ENCODE data around the gene SYT12. TPM values are rescaled to one million over a fixed set of nuclear protein-coding genes. Genes with fewer than 3 reads are reported as not detected.

The SYT12 gene
- polyA plus RNA-seq, 3 donors = 0.16 to 0.23 (median 0.20) TPM

DNA sequence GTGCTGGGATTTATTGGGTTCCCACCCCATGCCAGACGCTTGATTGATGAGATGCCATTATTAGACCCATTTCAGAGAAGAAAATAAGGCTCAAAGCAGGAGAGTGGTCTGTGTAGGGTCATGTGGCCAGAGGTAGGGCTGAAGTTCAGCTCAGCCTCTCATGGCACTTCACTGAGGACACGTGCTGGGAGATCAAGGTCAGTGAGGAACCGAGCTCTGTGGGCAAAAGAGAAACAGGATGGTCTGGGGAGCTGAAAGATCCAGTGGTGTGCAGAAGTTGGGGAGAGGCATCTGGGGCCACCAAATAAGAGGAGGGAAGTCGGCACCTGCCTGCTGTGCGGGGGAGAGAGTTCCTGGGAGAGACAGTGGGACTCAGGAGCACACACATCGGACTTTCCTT lies 53.3 kb downstream of the SYT12 start:
- DNase-seq (ENCODE audit: extremely low read depth in 1 of 11, low read depth in 9 of 11, low spot score in 4 of 11) = no peak

DNA sequence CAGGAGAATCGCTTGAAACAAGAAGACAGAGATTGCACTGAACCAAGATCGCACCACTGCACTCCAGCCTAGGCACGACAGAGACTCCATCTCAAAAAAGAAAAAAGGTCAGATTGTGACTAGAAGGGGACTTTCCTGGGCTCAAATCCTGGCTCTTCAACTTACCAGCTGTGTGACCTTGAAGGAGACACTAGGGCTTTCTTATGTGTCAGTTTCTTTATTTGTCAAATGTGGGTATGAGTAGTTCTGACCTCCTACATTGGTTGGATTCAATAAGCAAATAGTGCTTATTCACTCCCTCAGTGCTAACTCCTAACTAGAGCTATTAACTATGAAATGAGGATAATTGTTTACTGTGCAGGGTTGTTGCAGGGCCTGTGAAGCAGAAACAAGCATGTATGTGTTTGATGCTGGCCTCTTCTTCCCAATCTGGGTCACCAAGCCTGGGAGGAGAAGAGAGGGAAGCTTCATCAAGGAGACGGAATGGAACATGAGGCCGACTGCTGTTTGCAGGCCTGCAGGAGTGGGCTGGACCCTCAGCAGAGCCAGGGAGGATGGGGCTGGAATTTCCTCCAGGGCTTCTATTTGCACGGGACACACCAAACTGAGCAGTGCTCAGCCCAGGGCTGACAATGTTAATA lies 56.3 kb downstream of the SYT12 start:
- no peak for DNase-seq (ENCODE audit: extremely low read depth in 1 of 11, low read depth in 9 of 11, low spot score in 4 of 11)

DNA sequence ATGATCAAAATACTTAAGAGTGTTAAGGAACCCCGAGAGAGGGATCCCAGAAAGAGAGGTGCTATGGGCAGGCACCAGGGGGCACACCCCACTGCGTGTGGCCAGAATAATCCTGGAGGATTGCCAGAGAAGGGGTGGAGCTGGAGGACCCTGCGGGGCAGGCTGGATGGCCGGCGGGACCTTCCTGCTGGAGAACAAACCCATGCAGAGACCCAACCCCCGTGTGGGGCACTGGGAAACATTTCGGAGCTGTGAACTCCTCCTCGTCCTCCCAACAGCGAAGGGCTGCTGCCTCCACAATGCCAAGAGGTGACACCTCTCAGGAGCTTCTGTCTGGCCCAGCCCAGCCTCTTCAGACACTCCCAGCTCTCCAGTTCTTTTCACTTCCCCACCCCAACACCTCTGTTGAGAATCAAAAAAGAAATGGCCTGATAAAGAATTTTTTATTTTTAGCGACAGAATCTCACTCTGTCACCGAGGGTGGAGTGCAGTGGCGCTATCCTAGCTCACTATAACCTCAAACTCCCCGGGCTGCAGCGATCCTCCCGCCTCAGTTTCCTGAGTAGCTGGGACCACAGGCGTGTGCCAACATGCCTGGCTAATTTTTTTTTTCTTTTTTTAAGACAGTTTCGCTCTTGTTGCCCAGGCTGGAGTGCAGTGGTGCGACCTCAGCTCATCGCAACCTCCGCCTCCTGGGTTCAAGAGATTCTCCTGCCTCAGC lies 59.3 kb downstream of the SYT12 start:
- DNase-seq (ENCODE audit: extremely low read depth in 1 of 11, low read depth in 9 of 11, low spot score in 4 of 11) = peak in 1 of 11 donors; percentile 25

DNA sequence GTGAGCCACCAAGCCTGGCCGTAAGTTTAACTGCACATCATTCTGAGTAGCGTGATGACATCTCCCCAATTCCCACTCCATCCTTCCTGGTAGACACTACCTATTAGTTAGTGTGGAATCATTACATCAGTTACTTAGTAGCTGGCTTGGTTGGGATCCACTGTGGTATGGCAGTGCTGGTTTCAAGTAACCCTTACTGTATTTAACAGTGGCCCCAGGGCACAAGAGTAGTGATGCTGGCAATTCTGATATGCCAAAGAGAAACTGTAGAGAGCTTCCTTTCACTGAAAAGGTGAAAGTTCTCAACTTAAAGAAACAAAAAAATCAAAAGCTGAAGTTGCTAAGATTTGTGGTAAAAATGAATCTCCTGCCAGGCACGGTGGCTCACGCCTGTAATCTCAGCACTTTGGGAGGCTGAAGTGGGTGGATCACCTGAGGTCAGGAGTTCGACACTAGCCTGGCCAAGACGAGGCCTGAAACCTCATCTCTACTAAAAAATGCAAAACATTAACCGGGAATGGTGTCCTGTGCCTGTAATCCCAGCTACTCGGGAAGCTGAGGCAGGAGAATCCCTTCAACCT lies 60.9 kb downstream of the SYT12 start:
- DNase-seq (ENCODE audit: extremely low read depth in 1 of 11, low read depth in 9 of 11, low spot score in 4 of 11) = no peak

DNA sequence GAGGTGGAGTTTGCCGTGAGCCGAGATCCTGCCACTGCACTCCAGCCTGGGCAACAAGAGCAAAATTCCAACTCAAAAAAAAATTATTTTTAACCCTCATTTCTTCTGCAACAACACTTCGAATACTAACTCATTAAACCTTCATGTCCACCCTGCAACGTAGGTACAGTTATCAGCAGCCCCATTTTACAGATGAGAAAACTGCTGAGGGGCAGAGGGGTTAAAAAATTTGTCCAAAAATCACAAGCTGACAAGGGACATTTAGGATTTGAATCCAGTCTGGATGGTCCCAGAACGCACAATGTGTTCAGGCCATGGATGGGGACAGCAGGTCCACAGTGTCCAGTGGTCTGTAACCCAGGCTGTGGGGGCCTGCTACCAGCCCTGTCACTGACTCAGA lies 62.7 kb downstream of the SYT12 start:
- DNase-seq (ENCODE audit: extremely low read depth in 1 of 11, low read depth in 9 of 11, low spot score in 4 of 11) = no peak

DNA sequence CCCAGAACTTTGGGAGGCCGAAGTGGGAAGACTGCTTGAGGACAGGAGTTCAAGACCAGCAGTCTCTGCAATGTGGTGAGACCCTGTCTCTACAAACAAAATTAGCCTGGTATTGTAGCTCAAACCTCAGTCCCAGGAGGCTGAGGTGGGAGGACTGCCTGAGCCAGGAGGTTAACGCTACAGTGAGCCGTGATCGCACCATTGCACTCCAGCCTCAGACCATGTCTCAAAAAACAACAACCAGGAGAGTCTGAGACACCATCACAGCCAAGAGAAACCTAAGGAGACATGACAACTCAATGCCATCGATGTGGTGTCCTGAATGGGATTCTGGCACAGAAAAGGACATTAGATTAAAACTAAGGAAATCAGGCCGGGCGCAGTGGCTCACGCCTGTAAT lies 67.8 kb downstream of the SYT12 start:
- no peak for DNase-seq (ENCODE audit: extremely low read depth in 1 of 11, low read depth in 9 of 11, low spot score in 4 of 11)

DNA sequence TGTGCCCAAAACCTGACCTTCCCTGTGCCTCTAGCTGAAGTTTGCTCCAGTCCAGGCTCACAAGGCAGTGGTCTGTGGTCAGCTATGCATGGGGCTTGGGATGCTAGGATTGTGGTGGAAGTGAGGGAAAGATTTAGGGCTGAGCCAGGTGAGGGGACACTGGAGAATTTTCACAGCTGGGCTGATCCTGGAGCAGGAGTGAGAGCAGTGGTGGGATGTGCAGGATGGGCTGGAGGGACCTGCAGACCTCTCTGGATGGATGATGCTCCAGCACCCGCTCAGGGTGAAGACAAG lies 72.2 kb downstream of the SYT12 start:
- no peak for DNase-seq (ENCODE audit: extremely low read depth in 1 of 11, low read depth in 9 of 11, low spot score in 4 of 11)

DNA sequence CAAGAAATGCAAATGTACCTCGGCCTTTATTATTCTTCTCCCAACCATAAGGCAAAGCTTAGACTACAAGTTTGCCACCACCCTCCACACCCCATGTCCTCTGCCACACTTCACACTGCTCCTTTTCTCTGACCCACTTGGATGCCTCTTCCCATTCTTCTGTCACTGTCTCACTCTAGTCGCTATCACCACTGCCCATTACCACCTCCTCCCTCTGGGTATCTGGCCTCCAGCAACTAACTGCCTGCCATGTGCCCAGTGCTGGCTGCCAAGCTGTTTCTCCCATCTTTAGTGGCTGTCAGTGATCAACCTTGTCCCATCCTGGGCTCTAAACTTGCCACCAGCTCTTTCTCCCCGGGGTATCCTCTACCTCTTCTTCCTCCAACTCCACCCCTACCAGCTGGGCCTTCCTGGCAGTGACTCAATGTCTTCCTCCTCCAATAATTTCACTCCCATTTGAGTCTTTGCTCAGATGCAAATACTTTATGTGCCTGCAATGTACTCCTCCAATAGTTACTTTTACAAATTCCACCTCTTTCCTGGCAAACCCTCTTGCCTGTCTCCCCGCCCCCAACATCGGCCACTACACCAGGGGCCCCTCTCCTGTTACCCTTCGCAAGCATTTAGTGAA lies 76.0 kb downstream of the SYT12 start:
- DNase-seq (ENCODE audit: extremely low read depth in 1 of 11, low read depth in 9 of 11, low spot score in 4 of 11) = no peak

DNA sequence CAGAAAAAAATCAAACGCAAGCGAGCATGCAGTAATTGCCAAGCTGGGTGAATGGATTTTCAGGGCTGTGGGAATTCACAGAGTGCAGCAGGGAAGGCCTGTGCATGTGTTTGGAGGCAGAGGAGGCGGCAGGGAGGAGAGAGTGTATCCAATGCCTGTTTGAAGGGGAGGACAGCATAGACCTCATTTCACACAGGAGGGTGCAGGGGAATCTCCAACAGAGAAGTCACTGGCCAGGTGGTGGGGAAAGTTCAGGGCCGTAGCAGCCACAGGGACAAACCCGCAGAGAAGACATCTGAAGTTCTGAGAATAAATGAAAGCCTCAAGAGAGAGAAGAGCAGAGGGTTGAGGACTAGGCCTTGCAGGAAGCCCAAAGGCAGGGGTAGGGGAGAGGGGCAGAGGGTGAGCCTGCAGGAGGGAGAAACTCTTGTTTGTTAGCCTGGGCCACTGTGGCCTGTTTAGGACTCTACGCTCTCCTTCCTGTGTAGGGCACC lies 76.9 kb downstream of the SYT12 start:
- DNase-seq (ENCODE audit: extremely low read depth in 1 of 11, low read depth in 9 of 11, low spot score in 4 of 11) = no peak

Other genes with a start within 250 kb of the SYT12 start
- 10 to 100 TPM; 19.0 to 31.2 (median 25.0) TPM for gene RCE1, start 179.7 kb upstream of the SYT12 start, polyA plus RNA-seq (ENCODE audit: insufficient read length in 3 of 3)
- 10 to 100 TPM; 10.2 to 27.3 (median 23.3) TPM for gene LRFN4, start 166.1 kb upstream of the SYT12 start, polyA plus RNA-seq (ENCODE audit: insufficient read length in 3 of 3)
- gene PC, start 64.8 kb upstream of the SYT12 start, polyA plus RNA-seq (ENCODE audit: insufficient read length in 3 of 3) = 10 to 100 TPM; 39.6 to 53.8 (median 51.7) TPM
- gene C11orf86, start 47.8 kb upstream of the SYT12 start, polyA plus RNA-seq (ENCODE audit: insufficient read length in 3 of 3) = not detected
- 10 to 100 TPM in 1 of 3 donors, 1 to 10 TPM in 2; 6.9 to 10.7 (median 7.7) TPM for gene RHOD, start 33.7 kb downstream of the SYT12 start, polyA plus RNA-seq (ENCODE audit: insufficient read length in 3 of 3)
- 10 to 100 TPM; 75.7 to 86.2 (median 76.9) TPM for gene KDM2A, start 96.1 kb downstream of the SYT12 start, polyA plus RNA-seq (ENCODE audit: insufficient read length in 3 of 3)
- gene GRK2, start 243.3 kb downstream of the SYT12 start, polyA plus RNA-seq (ENCODE audit: insufficient read length in 3 of 3) = 10 to 100 TPM; 52.3 to 67.2 (median 56.8) TPM